HG03378 (cell line): ENCODE results near the gene SNAPC3.

ENCODE experiments used
- ATAC-seq: cut with Tn5 transposase; IDR thresholded peaks from one replicate; pipeline ENCODE4 v1.9.1; 2021; ENCODE audit warnings: mild to moderate bottlenecking, moderate library complexity; ENCODE audit not compliant: unreplicated experiment

SNAPC3 gene

DNA sequence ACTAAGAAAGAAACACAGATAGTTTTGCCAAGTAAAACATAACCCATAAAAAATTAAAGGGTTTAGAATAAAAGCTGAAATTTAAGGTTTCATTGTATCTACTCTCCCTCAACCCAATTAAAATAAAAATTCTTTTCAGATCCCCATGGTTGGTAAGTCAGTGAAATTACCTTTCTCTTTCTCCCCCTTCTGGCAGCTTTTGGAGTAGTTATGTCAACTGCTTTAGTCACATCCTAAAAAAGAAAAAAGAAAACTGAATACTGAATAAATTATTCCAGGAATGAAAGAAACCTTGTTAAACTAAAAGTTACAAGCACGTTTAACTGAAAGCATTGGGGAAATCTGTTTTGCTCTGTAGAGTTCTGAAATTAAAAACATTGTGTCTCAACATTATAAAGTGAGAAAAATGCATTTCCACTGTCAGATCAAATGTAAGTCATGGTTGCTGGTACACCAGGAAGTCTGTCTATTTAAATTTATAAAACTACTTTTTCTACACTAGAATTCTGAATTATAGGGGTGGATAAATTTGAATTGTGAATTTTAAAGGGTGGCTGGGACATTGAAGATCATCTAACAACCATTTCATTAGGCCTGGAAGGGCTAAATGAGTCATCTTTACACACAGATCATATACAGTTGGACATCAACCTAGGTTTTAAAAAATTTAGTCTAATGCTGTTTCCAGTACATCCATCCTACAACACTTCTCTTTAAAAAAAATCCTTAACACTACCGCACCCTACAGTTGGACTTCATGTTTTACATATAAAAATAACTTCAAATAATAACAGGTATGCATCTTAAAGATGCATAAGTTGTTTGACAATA is 63.4 kb downstream of the SNAPC3 start:
- ATAC-seq, result no peak

DNA sequence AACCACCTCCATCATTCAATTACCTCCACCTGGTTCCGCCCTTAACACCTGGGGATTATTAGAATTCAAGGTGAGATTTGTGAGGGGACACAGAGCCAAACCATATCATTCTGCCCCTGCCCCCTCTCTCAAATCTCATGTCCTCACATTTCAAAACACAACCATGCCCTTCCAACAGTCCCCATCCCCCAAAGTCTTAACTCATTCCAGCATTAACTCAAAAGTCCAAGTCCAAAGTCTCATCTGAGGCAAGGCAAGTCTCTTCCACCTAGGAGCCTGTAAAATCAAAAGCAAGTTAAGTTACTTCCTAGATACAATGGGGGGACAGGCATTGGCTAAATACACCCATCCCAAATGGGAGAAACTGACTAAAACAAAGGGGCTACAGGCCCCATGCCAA is 69.3 kb downstream of the SNAPC3 start:
- no peak for ATAC-seq

DNA sequence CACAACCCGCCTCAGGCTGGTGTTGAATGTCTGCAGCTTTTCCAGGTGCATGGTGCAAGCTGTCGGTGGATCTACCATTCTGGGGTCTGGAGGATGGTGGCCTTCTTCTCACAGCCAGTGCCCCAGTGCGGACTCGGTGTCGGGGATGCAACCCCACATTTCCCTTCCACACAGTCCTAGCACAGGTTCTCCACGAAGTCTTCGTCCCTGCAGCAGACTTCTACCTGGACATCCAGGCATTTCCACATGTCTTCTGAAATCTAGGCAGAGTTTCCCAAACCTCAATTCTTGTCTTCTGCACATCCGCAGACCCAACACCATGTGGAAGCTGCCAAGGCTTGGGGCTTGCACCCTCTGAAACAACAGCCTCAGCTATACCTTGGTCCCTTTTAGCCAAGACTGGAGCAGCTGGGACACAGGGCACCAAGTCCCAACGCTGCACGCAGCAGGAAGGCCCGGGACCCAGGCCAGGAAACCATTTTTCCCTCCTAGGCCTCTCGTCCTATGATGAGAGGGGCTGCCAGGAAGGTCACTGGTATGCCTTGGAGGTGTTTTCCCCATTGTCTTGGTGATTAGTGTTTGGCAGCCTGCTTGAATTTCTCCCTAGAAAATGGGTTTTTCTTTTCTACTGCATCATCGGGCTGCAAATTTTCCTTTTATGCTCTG is 69.9 kb downstream of the SNAPC3 start:
- ATAC-seq, result no peak

DNA sequence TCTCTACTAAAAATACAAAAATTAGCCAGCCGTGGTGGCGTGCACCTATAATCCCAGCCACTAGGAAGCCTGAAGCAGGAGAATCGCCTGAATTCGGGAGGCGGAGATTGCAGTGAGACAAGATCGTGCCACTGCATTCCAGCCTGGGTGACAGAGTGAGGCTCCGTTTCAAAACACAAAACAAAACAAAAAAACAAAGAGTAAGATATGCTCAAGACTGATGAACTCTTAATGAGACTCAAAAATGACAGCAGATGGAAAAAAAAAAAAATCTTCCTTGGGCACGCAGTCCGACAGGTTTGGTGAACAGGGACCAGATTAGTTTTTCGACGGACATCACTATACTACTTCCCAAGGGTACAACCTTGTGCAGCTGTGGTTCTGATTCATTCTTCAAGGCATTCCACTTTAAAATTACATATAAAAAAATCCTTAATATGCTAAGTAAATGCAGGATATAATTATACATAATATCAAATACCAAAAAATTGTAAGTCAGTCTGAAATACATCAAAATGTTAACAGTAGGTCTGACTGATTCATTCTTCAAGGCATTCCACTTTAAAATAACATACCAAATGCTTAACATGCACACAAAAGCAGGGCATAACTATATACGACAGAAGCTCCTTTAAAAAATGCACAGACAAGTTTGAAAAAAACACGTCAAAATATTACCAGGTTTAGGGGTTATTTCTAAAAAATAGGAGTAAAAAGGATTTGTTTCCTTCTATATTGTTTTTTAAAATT is 75.7 kb downstream of the SNAPC3 start:
- ATAC-seq, result no peak

DNA sequence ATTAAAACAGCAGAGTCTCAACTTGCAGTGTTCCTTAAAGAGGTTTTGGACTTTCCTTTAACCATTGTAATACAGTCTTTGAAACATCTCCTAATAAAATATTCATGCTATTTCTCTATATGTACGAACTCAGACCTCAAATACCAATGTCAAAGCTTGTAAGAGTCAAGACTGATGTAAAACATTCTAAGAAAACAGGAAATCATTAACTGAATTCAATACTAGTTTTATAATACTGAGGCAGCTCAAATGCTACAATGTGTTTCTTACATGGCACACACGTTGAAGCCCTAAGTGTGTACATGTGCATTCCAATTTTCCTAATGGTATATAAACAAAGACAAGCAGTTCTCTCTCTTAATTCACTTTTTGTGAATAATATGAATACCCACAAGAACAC is 76.5 kb downstream of the SNAPC3 start:
- ATAC-seq, result no peak

DNA sequence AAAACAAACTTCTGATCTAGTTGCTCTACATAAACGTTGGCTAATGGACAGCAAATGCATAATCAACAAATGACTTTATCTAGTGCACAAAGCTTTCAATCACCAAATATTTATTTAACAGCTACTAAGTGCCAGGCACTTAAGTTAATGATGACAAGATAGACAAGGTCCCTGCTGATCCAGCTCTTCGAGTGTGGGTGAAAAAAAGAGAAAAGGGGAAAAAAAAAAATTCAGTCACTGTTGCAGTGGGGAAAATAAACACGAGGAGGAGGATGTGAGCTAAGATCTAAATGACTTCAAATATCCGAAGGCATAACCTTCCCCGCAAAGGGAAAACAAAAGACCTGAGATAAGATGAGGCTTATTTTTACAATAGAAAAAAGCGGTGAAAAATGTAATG is 78.5 kb downstream of the SNAPC3 start:
- ATAC-seq, result no peak

DNA sequence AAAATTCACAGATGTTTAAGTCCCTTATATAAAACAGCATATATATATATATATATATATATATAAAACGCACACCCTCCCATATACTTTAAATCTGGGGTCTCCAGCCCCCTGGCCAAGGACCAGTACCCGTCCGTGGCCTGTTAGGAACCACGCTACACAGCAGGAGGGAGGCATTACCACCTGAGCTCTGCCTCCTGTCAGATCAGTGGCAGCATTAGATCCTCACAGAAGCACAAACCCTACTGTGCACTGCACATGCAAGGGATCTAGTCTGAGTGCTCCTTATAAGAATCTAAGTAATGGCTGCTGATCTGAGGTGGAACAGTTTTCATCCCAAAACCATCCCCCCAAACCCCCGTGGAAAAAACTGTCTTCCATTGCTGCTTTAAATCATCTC is 79.1 kb downstream of the SNAPC3 start:
- no peak for ATAC-seq

DNA sequence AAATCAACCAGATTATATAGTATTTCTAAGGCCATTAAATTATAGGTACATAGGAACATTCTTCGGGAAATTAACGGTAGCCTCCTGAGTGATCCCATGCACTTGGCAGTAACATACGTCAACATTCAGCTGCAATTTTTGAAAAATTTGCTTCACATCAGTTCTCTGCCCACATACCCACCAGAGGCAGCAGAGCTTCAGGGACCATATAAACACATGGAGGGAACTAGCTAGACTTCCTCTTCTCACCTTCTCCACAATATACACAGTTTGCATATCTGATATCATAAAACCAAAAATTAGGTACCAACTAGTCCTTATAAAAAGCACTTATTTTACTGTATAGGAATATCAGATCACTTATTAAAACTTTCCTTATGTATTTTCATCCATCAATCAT is 83.2 kb downstream of the SNAPC3 start:
- no peak for ATAC-seq

DNA sequence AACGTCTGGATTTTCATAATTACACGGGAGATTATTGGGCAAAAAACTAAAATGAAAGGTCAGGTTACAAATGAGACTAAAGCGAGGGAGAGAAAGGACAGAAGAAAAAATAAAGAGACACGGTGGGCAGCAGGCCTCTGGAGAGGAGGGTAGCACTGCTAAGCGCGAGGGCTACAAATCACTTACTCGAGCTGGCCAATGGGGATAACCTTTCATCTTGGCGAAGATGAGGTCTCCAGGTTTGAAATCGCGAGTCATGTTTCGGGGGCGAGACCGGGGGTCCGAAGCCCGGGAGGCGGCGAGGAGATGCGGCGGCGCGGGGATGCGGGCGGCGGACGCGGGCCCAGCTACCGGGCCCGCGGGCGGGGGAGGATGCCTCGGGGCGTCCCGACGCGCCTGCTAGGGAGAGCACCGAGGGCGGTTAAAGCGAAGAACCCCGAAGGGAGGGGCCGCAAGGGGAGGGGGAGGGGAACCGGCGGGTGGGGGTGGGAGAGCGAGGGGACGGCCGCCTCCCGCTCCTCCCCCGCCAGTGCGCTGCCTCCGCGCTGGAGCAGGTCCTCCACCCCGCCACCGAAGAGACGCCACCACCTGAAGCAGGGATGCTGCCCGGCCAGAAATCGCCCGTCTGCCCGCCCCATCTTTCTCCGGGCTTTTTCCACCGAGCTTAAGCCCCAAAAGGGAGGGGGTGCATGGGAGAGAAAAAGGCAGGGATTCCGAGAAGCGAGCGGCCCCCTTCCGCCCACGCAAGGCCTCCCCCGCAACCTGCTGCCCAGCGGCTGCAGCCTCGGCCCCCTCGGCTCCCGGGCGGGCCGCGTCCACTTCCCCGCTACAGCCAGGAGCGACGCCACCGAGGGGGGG is 87.5 kb downstream of the SNAPC3 start:
- ATAC-seq, result peak; percentile 18

DNA sequence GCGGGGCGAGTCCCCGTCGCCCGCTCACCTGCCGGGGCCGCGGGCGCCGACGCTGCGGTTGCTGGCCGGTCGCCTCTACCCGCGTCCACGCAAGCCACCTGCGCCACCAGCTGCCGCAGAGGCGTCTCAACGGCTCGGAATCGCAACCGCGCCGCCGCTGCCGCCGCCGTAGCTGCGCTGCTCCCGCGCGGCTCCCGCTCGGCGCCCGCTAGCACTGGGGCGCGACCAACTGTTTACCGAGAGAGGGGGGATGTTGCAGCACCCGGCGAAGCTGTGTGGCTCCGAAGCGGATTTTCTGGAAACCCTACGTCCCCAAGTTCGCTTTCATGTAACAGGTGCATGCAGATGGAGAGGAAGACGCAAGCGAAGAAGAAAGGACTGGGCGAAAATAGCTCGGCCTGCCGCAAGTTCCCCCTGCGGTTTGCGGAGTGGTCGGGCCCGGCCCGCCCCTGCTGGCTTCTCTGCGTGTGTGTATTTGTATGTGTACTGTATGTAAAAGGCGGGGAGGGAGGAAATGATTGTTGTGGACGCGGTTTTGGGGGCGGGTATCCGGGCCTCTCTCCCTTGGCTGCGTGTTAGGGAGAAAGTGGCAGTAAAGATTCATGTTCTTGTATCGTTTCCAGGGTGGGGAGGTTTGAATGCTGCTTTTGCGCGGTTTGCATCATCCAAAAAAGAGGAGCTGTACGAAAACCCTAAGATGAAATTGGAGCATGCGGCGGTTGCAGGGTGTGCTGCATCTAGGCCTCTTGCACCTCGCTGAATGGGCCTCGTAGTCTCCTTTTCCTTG is 88.3 kb downstream of the SNAPC3 start, which contains the start of gene PSIP1:
TSS of gene PSIP1 (minus strand) at position 182 of the 787 bp plus-strand sequence. CDS start 782 bp downstream, outside the sequence.
- ATAC-seq, result peak; percentile 82
